SK-N-SH (cell line): ENCODE measurements around the gene CAMK1. TPM values are rescaled to one million over a fixed set of nuclear protein-coding genes. Genes with fewer than 3 reads are reported as not detected.

Experiments
- CTCF ChIA-PET: fragments of 300-600, 350-600 bp; formaldehyde crosslinking; extraction: SDS; loops from one replicate; lab custom pipeline; 2021; lab: Yijun Ruan, JAX
- POLR2A ChIA-PET: fragments of 350-600 bp; sonication (Branson Sonifier 250); formaldehyde crosslinking; extraction: SDS; loops from one replicate; lab custom pipeline; 2020; ENCODE audit warnings: antibody characterized with exemption, inconsistent platforms; lab: Yijun Ruan, JAX
- DNase-seq: peaks from one replicate; pipeline ENCODE4 v3.0.0; 2012
- H2AFZ ChIP-seq: fragments of 200-600 bp; sonication (generic); 2 replicates; pipeline ENCODE4 v1.8.1; 2016; ENCODE audit warnings: antibody characterized with exemption, mild to moderate bottlenecking, low read depth
- H3F3A ChIP-seq: fragments of 200-600 bp; sonication (generic); replicated peaks from 2 replicates; pipeline ENCODE3; 2016; ENCODE audit warnings: antibody characterized with exemption, mild to moderate bottlenecking; ENCODE audit not compliant: insufficient read depth
- H3K27ac ChIP-seq, 2 experiments: fragments of 200-500 bp in 1 of 2; fragments of 200-600 bp in 1 of 2; sonication (Bioruptor generic) in 1 of 2; sonication (generic), shearing (Covaris generic) in 1 of 2; 2 replicates each; pipeline versions ENCODE4 v1.5.1 to v1.6.1; 2014 to 2016; ENCODE audit warnings: low read depth in 2 of 2, inconsistent platforms in 1 of 2, low read length in 1 of 2, mild to moderate bottlenecking in 1 of 2, mixed read lengths in 1 of 2
- H3K27me3 ChIP-seq: fragments of 200-600 bp; sonication (generic), shearing (Covaris generic); 2 replicates; pipeline ENCODE4 v1.6.1; 2016; ENCODE audit warnings: mixed run types; ENCODE audit not compliant: insufficient read depth
- H3K36me3 ChIP-seq, 2 experiments: fragments of 200-500 bp in 1 of 2; fragments of 200-600 bp in 1 of 2; sonication (Bioruptor generic) in 1 of 2; sonication (generic) in 1 of 2; replicated peaks in 1 of 2; 2 replicates each; pipeline versions ENCODE3 to v1.5.1; 2014 to 2016; ENCODE audit warnings: low read length in 1 of 2, mild to moderate bottlenecking in 1 of 2; ENCODE audit not compliant: insufficient read depth in 2 of 2, control insufficient read depth in 1 of 2
- H3K4me1 ChIP-seq, 2 experiments: fragments of 200-500 bp in 1 of 2; fragments of 200-600 bp in 1 of 2; sonication (Bioruptor generic) in 1 of 2; sonication (generic), shearing (Covaris generic) in 1 of 2; 2 replicates each; pipeline versions ENCODE4 v1.5.1 to v1.6.1; 2014 to 2016; ENCODE audit warnings: low read depth in 1 of 2, low read length in 1 of 2, mixed run types in 1 of 2; ENCODE audit not compliant: insufficient read depth in 2 of 2, control insufficient read depth in 1 of 2
- H3K4me2 ChIP-seq: fragments of 200-600 bp; sonication (generic), shearing (Covaris generic); 2 replicates; pipeline ENCODE4 v1.6.1; 2017; ENCODE audit warnings: mixed run types
- H3K4me3 ChIP-seq, 2 experiments: fragments of 200-500 bp in 1 of 2; fragments of 200-600 bp in 1 of 2; sonication (Bioruptor generic) in 1 of 2; sonication (generic), shearing (Covaris generic) in 1 of 2; 2 replicates each; pipeline versions ENCODE4 v1.5.1 to v1.8.1; 2014 to 2016; ENCODE audit warnings: low read depth in 2 of 2, inconsistent platforms in 1 of 2, low read length in 1 of 2, mild to moderate bottlenecking in 1 of 2, mixed read lengths in 1 of 2, moderate library complexity in 1 of 2
- H3K79me2 ChIP-seq: fragments of 200-600 bp; sonication (generic); 2 replicates; pipeline ENCODE4 v1.8.1; 2017; ENCODE audit warnings: mild to moderate bottlenecking; ENCODE audit not compliant: insufficient read depth
- H3K9ac ChIP-seq: fragments of 200-600 bp; sonication (generic); 2 replicates; pipeline ENCODE4 v1.6.1; 2017; ENCODE audit warnings: mixed run types
- H3K9me2 ChIP-seq: fragments of 200-600 bp; sonication (generic); 2 replicates; pipeline ENCODE4 v1.6.1; 2017; ENCODE audit warnings: mixed run types
- H3K9me3 ChIP-seq: fragments of 200-600 bp; sonication (generic); 2 replicates; pipeline ENCODE4 v1.6.1; 2017; ENCODE audit warnings: mixed run types, mild to moderate bottlenecking, moderate library complexity
- H4K20me1 ChIP-seq: fragments of 200-600 bp; sonication (generic); 2 replicates; pipeline ENCODE4 v1.6.1; 2017; ENCODE audit warnings: mild to moderate bottlenecking, mixed run types; ENCODE audit not compliant: insufficient read depth
- CHD2 ChIP-seq: fragments of 150-350 bp; IDR thresholded peaks from 2 replicates; pipeline ENCODE4 v1.6.1; 2018; ENCODE audit warnings: low read length; ENCODE audit not compliant: partially characterized antibody
- ELF1 ChIP-seq: IDR thresholded peaks from 2 replicates; pipeline ENCODE4 v1.4.0; 2012
- EZH2phosphoT487 ChIP-seq: fragments of 200-600 bp; sonication (generic); IDR thresholded peaks from 2 replicates; pipeline ENCODE4 v1.6.1; 2017; ENCODE audit warnings: low read depth, mixed run types, mild to moderate bottlenecking, antibody characterized with exemption, moderate library complexity, borderline replicate concordance
- FOSL2 ChIP-seq: IDR thresholded peaks from 2 replicates; pipeline ENCODE4 v1.4.0; 2012; ENCODE audit warnings: low read depth, mild to moderate bottlenecking, moderate library complexity, borderline replicate concordance
- GABPA ChIP-seq: IDR thresholded peaks from 2 replicates; pipeline ENCODE4 v1.4.0; 2012; ENCODE audit warnings: low read depth, mild to moderate bottlenecking
- GATA2 ChIP-seq: sonication (generic); formaldehyde crosslinking; IDR thresholded peaks from 2 replicates; pipeline ENCODE4 v1.5.0; 2020; ENCODE audit warnings: mild to moderate bottlenecking, missing genetic modification reagents
- JUND ChIP-seq: IDR thresholded peaks from 2 replicates; pipeline ENCODE4 v1.4.0; 2012
- MXI1 ChIP-seq: IDR thresholded peaks from 2 replicates; pipeline ENCODE4 v1.6.1; 2012; ENCODE audit warnings: mild to moderate bottlenecking, low read depth, low read length, improper control_type of control experiment
- NRF1 ChIP-seq: IDR thresholded peaks from 2 replicates; pipeline ENCODE4 v1.6.1; 2012; ENCODE audit warnings: low read depth, mild to moderate bottlenecking, low read length
- RAD21 ChIP-seq: IDR thresholded peaks from 2 replicates; pipeline ENCODE4 v1.6.1; 2012; ENCODE audit warnings: mild to moderate bottlenecking, low read length
- RXRA ChIP-seq: IDR thresholded peaks from 2 replicates; pipeline ENCODE4 v1.4.0; 2012; ENCODE audit warnings: low read depth, mild to moderate bottlenecking, borderline replicate concordance
- SMC3 ChIP-seq: IDR thresholded peaks from 2 replicates; pipeline ENCODE4 v1.6.1; 2012; ENCODE audit warnings: low read depth, low read length, improper control_type of control experiment
- TAF1 ChIP-seq: IDR thresholded peaks from 2 replicates; pipeline ENCODE4 v1.6.1; 2012; ENCODE audit warnings: low read depth, mild to moderate bottlenecking, low read length, moderate library complexity, borderline replicate concordance
- TCF12 ChIP-seq: IDR thresholded peaks from 2 replicates; pipeline ENCODE4 v1.4.0; 2012
- TEAD4 ChIP-seq: IDR thresholded peaks from 2 replicates; pipeline ENCODE4 v1.4.0; 2012; ENCODE audit warnings: mild to moderate bottlenecking, borderline replicate concordance; ENCODE audit not compliant: insufficient read depth
- YY1 ChIP-seq: IDR thresholded peaks from 2 replicates; pipeline ENCODE4 v1.4.0; 2012; ENCODE audit warnings: low read depth, mild to moderate bottlenecking
- whole genome bisulfite sequencing: methylation state at CpG from one replicate; pipeline ENCODE4 v1.1.6; 2017; ENCODE audit warnings: low lambda C conversion rate; 5-methylcytosine and 5-hydroxymethylcytosine counted together
- polyA plus RNA-seq, 3 experiments: library from polyadenylated mRNA; depleted of rRNA; stranded (reverse); fragments of >200 nt; gene quantifications; 2 replicates each; pipeline ENCODE4 v1.2.3, GENCODE V29; 2012
- TF ChIP-seq, protein P1 (sequence below): fragments of 200-600 bp; sonication (generic); IDR thresholded peaks from 2 replicates; pipeline ENCODE4 v1.6.1; 2017; ENCODE audit warnings: antibody characterized with exemption, mild to moderate bottlenecking, moderate library complexity
- TF ChIP-seq, protein P2 (sequence below): IDR thresholded peaks from 2 replicates; pipeline ENCODE4 v1.4.0; 2012; ENCODE audit warnings: low read depth, borderline replicate concordance
- TF ChIP-seq, protein P3 (sequence below): IDR thresholded peaks from 2 replicates; pipeline ENCODE4 v1.4.0; 2012; ENCODE audit warnings: low read depth
- TF ChIP-seq, protein P4 (sequence below): fragments of 150-350 bp; IDR thresholded peaks from 2 replicates; pipeline ENCODE4 v1.6.1; 2017; ENCODE audit warnings: antibody characterized with exemption, low read length, low read depth, borderline replicate concordance

CAMK1 gene
- polyA plus RNA-seq, 1 of the 3 experiments (the other 2 are of a cell fraction): 47.1 TPM

DNA sequence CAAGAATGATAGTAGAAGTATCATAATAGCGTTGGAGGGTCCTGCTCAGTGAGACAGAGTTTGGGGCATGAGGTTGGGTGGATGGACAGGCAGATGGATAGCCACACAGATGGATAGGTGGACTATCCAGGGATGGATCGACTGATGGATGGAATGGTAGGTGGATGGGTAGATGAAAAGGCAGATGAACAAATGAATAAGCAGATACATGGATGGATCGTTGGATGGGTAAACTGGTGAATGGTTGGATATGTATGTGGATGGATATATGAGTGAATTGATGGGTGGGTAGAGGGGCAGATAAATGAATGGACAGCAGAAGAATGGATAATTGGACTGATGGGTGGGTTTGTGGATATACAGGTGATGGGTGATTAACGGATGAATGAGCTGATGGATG lies 56.6 kb downstream of the CAMK1 start:
- Histone ChIP-seq H3K79me2 (no peaks in the 10 kb centered on the region), H3K9me3 (no peaks in the 10 kb centered on the region), H3F3A (peaks cover 8% of the 10 kb centered on the region), H4K20me1 (no peaks in the 10 kb centered on the region), H3K36me3 (no peaks in the 10 kb centered on the region), H2AFZ (no peak overlapping the region), H3K4me2 (no peak overlapping the region), H3K27me3 (peaks cover 17% of the 10 kb centered on the region; the same call in 1 of the 2 replicates), H3K9ac (no peak overlapping the region), H3K9me2 (no peaks in the 10 kb centered on the region), H3K4me1 (peaks cover 0 to 2% of the 10 kb centered on the region in 2 experiments; a peak in 1 of 4 replicates), H3K4me3 (no peak overlapping the region)
- WGBS: 49% methylated on average over 4 of the region's 4 CpGs
- DNase-seq: no peak
- CTCF ChIA-PET: no interaction called here
- POLR2A ChIA-PET: no interaction called here
- TF ChIP-seq RXRA: no peak
- no peak for TF ChIP-seq JUND
- TF ChIP-seq GABPA: no peak
- TF ChIP-seq TCF12: no peak
- no peak for TF ChIP-seq TEAD4
- TF ChIP-seq, protein P1, sequence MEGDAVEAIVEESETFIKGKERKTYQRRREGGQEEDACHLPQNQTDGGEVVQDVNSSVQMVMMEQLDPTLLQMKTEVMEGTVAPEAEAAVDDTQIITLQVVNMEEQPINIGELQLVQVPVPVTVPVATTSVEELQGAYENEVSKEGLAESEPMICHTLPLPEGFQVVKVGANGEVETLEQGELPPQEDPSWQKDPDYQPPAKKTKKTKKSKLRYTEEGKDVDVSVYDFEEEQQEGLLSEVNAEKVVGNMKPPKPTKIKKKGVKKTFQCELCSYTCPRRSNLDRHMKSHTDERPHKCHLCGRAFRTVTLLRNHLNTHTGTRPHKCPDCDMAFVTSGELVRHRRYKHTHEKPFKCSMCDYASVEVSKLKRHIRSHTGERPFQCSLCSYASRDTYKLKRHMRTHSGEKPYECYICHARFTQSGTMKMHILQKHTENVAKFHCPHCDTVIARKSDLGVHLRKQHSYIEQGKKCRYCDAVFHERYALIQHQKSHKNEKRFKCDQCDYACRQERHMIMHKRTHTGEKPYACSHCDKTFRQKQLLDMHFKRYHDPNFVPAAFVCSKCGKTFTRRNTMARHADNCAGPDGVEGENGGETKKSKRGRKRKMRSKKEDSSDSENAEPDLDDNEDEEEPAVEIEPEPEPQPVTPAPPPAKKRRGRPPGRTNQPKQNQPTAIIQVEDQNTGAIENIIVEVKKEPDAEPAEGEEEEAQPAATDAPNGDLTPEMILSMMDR: no peak
- TF ChIP-seq RAD21: no peak
- TF ChIP-seq GATA2 (CRISPR knock-in tag): no peak
- TF ChIP-seq TAF1: no peak
- TF ChIP-seq MXI1: no peak
- TF ChIP-seq, protein P2, sequence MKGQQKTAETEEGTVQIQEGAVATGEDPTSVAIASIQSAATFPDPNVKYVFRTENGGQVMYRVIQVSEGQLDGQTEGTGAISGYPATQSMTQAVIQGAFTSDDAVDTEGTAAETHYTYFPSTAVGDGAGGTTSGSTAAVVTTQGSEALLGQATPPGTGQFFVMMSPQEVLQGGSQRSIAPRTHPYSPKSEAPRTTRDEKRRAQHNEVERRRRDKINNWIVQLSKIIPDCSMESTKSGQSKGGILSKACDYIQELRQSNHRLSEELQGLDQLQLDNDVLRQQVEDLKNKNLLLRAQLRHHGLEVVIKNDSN: no peak
- TF ChIP-seq CHD2: no peak
- TF ChIP-seq ELF1: no peak
- no peak for TF ChIP-seq YY1
- no peak for TF ChIP-seq SMC3
- TF ChIP-seq, protein P3, sequence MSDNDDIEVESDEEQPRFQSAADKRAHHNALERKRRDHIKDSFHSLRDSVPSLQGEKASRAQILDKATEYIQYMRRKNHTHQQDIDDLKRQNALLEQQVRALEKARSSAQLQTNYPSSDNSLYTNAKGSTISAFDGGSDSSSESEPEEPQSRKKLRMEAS: no peak
- no peak for TF ChIP-seq NRF1
- TF ChIP-seq, all 33 proteins: peak for 0
- H3K27ac ChIP-seq: no peak overlapping the region

DNA sequence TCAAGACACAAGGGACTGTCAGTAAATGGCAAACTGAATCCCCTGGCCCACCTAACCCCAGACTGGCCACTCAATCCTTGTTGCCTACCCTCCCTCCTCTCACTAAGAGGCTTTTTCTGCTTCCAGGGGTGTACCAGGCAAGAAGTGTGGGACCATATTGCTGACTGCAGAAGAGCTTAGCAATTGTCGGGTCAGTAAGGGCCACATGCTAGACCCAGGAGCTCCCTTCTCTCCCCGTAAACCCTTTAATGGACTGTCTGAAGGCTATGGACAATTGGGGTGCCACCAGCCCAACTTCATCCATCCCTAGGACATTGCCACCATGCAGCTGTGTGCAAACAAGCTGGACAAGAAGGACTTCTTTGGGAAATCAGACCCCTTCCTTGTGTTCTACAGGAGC lies 57.3 kb downstream of the CAMK1 start:
- no peaks in the 10 kb centered on the region for H3K9me3 ChIP-seq
- H3K4me2 ChIP-seq: no peak overlapping the region
- no peak overlapping the region for H3K27ac ChIP-seq
- H3K9me2 ChIP-seq: no peaks in the 10 kb centered on the region
- CTCF ChIA-PET: no interaction called here
- no peak overlapping the region for H3K9ac ChIP-seq
- no peak overlapping the region for H2AFZ ChIP-seq
- H3F3A ChIP-seq: peaks cover 8% of the 10 kb centered on the region
- POLR2A ChIA-PET: no interaction called here
- no peak overlapping the region for H3K4me3 ChIP-seq
- H3K27me3 ChIP-seq: peaks cover 17% of the 10 kb centered on the region; the same call in 1 of the 2 replicates
- no peak for TF ChIP-seq EZH2phosphoT487
- TF ChIP-seq, protein P1: no peak
- no peak for TF ChIP-seq TAF1
- no peak for TF ChIP-seq GATA2 (CRISPR knock-in tag)
- TF ChIP-seq RAD21: no peak
- TF ChIP-seq, protein P4, sequence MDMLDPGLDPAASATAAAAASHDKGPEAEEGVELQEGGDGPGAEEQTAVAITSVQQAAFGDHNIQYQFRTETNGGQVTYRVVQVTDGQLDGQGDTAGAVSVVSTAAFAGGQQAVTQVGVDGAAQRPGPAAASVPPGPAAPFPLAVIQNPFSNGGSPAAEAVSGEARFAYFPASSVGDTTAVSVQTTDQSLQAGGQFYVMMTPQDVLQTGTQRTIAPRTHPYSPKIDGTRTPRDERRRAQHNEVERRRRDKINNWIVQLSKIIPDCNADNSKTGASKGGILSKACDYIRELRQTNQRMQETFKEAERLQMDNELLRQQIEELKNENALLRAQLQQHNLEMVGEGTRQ: no peak
- no peak for TF ChIP-seq GABPA
- no peak for TF ChIP-seq RXRA
- no peak for TF ChIP-seq FOSL2
- WGBS: 35% methylated on average over 2 of the region's 2 CpGs
- H3K36me3 ChIP-seq: no peaks in the 10 kb centered on the region
- H4K20me1 ChIP-seq: no peaks in the 10 kb centered on the region
- no peaks in the 10 kb centered on the region for H3K79me2 ChIP-seq
- peaks cover 0 to 2% of the 10 kb centered on the region in 2 experiments; a peak in 1 of 4 replicates for H3K4me1 ChIP-seq
- DNase-seq: no peak
